Measurements from ENCODE around the gene PPP1R36. TPM values are rescaled to one million over a fixed set of nuclear protein-coding genes. Genes with fewer than 3 reads are reported as not detected.

Gene PPP1R36
- total RNA-seq, 1 donor from 2014 or later: 1.2 TPM

- peak; percentile 73 for DNase-seq (ENCODE audit: low read depth)
- H3K36me3 ChIP-seq (ENCODE audit: control insufficient read depth, insufficient read depth, low read length): no peaks in the 10 kb centered on the region
- TF ChIP-seq CTCF (IDR thresholded peaks at IDR 0.05; ENCODE audit: insufficient read depth, low read length, poor library complexity, severe bottlenecking): no peak
- H3K27me3 ChIP-seq (ENCODE audit: control insufficient read depth, insufficient read depth, low read length): no peaks in the 10 kb centered on the region
- peak within 1 kb of the TSS; percentile 63 for H3K4me3 ChIP-seq (ENCODE audit: low read depth, low read length)
These were observed 46.1 kb upstream of the PPP1R36 start, which contains the start of gene ZBTB25 for GRCh38 chr14:64503434-64504309. Gene ZBTB25, minus strand, starts transcription at chr14:64503838. Its CDS starts 13,305 bp downstream, at chr14:64490533.

- no peak for TF ChIP-seq CTCF (IDR thresholded peaks at IDR 0.05; ENCODE audit: insufficient read depth, low read length, poor library complexity, severe bottlenecking)
- peak within 1 kb of the TSS; percentile 63 for H3K4me3 ChIP-seq (ENCODE audit: low read depth, low read length)
- peak; percentile 44 for DNase-seq (ENCODE audit: low read depth)
- H3K36me3 ChIP-seq (ENCODE audit: control insufficient read depth, insufficient read depth, low read length): no peaks in the 10 kb centered on the region
- H3K27me3 ChIP-seq (ENCODE audit: control insufficient read depth, insufficient read depth, low read length): no peaks in the 10 kb centered on the region
These were observed 45.4 kb upstream of the PPP1R36 start, which contains the start of gene ZBTB1 for GRCh38 chr14:64504310-64504896. Gene ZBTB1, plus strand, starts transcription at chr14:64504770. Its CDS starts 16,735 bp downstream, at chr14:64521505.

- Histone ChIP-seq H3K4me3 (ENCODE audit: low read depth, low read length) (peak overlapping the region; percentile 63), H3K36me3 (ENCODE audit: control insufficient read depth, insufficient read depth, low read length) (no peaks in the 10 kb centered on the region), H3K27me3 (ENCODE audit: control insufficient read depth, insufficient read depth, low read length) (no peaks in the 10 kb centered on the region)
- TF ChIP-seq CTCF (IDR thresholded peaks at IDR 0.05; ENCODE audit: insufficient read depth, low read length, poor library complexity, severe bottlenecking): no peak
- DNase-seq (ENCODE audit: low read depth): no peak
These were observed 44.6 kb upstream of the PPP1R36 start for GRCh38 chr14:64504897-64505794.

GRCh38 chr14:64506721-64507120, 43.0 kb upstream of the PPP1R36 start:
- no peak for TF ChIP-seq CTCF (IDR thresholded peaks at IDR 0.05; ENCODE audit: insufficient read depth, low read length, poor library complexity, severe bottlenecking)
- Histone ChIP-seq H3K4me3 (ENCODE audit: low read depth, low read length) (peak overlapping the region; percentile 11), H3K27me3 (ENCODE audit: control insufficient read depth, insufficient read depth, low read length) (no peaks in the 10 kb centered on the region), H3K36me3 (ENCODE audit: control insufficient read depth, insufficient read depth, low read length) (no peaks in the 10 kb centered on the region)
- no peak for DNase-seq (ENCODE audit: low read depth)

GRCh38 chr14:64507376-64508156, 42.2 kb upstream of the PPP1R36 start:
- Histone ChIP-seq H3K4me3 (ENCODE audit: low read depth, low read length) (no peak overlapping the region), H3K27me3 (ENCODE audit: control insufficient read depth, insufficient read depth, low read length) (no peaks in the 10 kb centered on the region), H3K36me3 (ENCODE audit: control insufficient read depth, insufficient read depth, low read length) (no peaks in the 10 kb centered on the region)
- DNase-seq (ENCODE audit: low read depth): no peak
- no peak for TF ChIP-seq CTCF (IDR thresholded peaks at IDR 0.05; ENCODE audit: insufficient read depth, low read length, poor library complexity, severe bottlenecking)
